ENCODE data around the gene DUSP18.

DNA sequence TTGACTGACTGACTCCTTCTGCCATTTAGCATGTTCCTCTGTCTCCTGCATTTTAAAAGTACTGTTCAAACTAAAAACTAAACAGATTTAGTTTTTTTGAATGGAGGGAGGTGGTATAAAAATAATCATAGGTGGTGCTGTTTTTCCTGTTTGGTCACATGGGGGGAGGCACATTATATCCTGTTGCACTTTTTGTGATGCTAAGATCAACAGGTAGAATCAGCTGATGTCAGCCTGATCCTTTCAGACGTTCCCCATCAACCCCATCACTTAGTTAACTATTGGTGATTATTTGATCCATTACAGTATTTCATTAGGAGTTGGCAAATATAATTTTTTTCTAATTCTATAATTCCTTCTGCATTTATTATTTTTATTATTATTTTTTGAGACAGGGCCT is 21.9 kb upstream of the DUSP18 start:
- no peak for TF ChIP-seq POLR2A (IDR thresholded peaks at IDR 0.05)
- TF ChIP-seq, protein P1, sequence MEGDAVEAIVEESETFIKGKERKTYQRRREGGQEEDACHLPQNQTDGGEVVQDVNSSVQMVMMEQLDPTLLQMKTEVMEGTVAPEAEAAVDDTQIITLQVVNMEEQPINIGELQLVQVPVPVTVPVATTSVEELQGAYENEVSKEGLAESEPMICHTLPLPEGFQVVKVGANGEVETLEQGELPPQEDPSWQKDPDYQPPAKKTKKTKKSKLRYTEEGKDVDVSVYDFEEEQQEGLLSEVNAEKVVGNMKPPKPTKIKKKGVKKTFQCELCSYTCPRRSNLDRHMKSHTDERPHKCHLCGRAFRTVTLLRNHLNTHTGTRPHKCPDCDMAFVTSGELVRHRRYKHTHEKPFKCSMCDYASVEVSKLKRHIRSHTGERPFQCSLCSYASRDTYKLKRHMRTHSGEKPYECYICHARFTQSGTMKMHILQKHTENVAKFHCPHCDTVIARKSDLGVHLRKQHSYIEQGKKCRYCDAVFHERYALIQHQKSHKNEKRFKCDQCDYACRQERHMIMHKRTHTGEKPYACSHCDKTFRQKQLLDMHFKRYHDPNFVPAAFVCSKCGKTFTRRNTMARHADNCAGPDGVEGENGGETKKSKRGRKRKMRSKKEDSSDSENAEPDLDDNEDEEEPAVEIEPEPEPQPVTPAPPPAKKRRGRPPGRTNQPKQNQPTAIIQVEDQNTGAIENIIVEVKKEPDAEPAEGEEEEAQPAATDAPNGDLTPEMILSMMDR (IDR thresholded peaks at IDR 0.05), result no peak

Measured in lower leg skin (tissue), 3 donors.